Cardiac fibroblast (primary cell): ENCODE data around the gene MTF1.

ENCODE experiments used
- DNase-seq, 2 donors: peaks; one replicate each; pipeline versions ENCODE4 v3.0.0 to v3.0.0-alpha.2; 2010; ENCODE audit warnings: low read depth in 2 of 2
- H3K4me3 ChIP-seq, 2 donors: replicated peaks in 1 of 2; 1 replicate in 1 of 2; 2 replicates in 1 of 2; pipeline ENCODE4 v1.5.1; 2011; ENCODE audit warnings: low read depth in 2 of 2, low read length in 2 of 2, mild to moderate bottlenecking in 2 of 2, moderate library complexity in 1 of 2
- CTCF ChIP-seq: IDR thresholded peaks from one replicate; pipeline ENCODE4 v1.5.1; 2011; ENCODE audit warnings: low read depth, mild to moderate bottlenecking, low read length, inconsistent platforms

The MTF1 gene

GRCh38 chr1:37762516-37762915 lies 96.9 kb downstream of the MTF1 start:
- TF ChIP-seq CTCF, result no peak
- DNase-seq, result no peak
- no peak overlapping the region for H3K4me3 ChIP-seq

- no peak for TF ChIP-seq CTCF
- no peak overlapping the region for H3K4me3 ChIP-seq
- no peak for DNase-seq
Measured at GRCh38 chr1:37761416-37762095, 97.8 kb downstream of the MTF1 start.
